Measurements from ENCODE around the gene G3BP1. TPM values are rescaled to one million over a fixed set of nuclear protein-coding genes. Genes with fewer than 3 reads are reported as not detected.
"Not testable (repeated sequence)": the region's sequence is repeated elsewhere in the genome, so short reads cannot be mapped to it uniquely, and the experiment has no call there.

G3BP1 gene
- total RNA-seq, 1 donor from 2014 or later, result 147 TPM

GRCh38 chr5:151751593-151751992 lies 20.2 kb upstream of the G3BP1 start:
- no peak for DNase-seq (ENCODE audit: extremely low read depth, low read depth, low spot score)

- no peak for DNase-seq (ENCODE audit: extremely low read depth, low read depth, low spot score)
These were observed 16.4 kb upstream of the G3BP1 start for GRCh38 chr5:151755383-151755782.

- no peak for DNase-seq (ENCODE audit: extremely low read depth, low read depth, low spot score)
These were observed 14.3 kb upstream of the G3BP1 start for GRCh38 chr5:151757233-151758140.

- DNase-seq (ENCODE audit: extremely low read depth, low read depth, low spot score), result no peak
These were observed 13.7 kb upstream of the G3BP1 start for GRCh38 chr5:151758141-151758429.

- DNase-seq (ENCODE audit: extremely low read depth, low read depth, low spot score), result no peak
These were observed 13.1 kb upstream of the G3BP1 start, which contains the start of gene ATOX1 for GRCh38 chr5:151758430-151759241. ATOX1 (minus strand) TSS chr5:151758631; CDS start chr5:151758551, 80 bp downstream.

DNA sequence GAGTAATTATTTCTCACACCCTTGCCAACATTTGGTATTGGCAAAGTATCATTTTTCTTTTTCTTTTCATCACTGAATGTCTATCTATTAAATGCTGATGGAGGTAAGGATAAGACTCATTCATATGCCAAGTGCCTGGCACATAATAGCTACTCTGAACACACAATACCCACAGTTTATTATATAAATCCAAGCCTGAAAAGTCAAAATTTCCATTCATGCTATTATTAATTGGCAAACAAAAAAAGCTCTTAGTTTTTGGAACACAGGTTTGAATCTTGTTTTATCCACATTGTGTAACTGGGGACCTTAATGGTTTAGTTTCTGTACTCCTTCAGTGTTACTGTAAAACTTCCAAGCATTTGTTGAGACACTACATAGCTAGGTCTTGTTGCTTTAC lies 7.0 kb upstream of the G3BP1 start:
- no peak for DNase-seq (ENCODE audit: extremely low read depth, low read depth, low spot score)

GRCh38 chr5:151766975-151767374 lies 4.8 kb upstream of the G3BP1 start:
- DNase-seq (ENCODE audit: extremely low read depth, low read depth, low spot score), result no peak

- no peak for DNase-seq (ENCODE audit: extremely low read depth, low read depth, low spot score)
These were observed 1.1 kb upstream of the G3BP1 start for GRCh38 chr5:151770383-151771258.

DNA sequence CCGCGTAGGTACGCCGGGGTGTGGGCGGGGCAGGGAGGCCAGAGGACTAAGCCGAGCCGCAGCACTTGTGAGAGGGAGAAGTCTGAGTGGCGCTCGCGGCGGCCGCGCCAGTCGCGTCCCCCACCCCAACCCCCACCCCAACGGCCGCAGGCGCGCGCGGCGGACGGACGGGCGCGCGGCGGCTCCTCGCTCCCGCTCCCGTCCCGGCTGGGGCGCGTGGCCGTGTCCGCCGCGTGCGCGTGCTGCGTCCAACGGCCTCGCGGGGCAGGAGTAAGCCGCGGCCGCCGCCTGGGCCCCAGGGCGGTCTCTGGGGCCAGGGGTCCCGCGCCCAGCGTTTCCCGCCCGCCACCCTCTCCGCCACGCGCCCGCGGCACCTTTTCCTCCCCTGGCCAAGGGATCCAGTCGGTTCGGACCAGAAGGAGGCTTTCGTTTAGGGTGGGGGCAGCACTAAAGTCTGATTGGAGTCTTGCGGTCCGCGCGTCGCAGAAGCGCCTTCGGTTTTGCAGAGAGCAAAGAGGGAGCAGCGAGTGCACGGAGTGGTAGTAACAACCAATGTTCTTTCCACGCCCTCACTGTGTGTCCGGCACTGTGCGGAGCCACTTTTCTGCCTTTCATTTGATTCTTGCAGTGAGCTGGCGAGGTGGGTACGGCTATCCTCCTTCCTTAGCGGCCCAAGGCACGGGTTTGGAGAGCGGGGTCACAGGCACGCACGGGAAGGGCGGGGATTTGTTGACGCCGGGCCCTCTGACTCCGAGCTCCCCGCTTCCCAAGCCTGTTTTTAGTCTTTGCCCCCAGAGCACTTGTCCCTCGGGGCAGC lies 483 bp downstream of the G3BP1 start:
- no peak for DNase-seq (ENCODE audit: extremely low read depth, low read depth, low spot score)

- DNase-seq (ENCODE audit: extremely low read depth, low read depth, low spot score), result no peak
These were observed 1.2 kb downstream of the G3BP1 start for GRCh38 chr5:151772846-151773561.

DNA sequence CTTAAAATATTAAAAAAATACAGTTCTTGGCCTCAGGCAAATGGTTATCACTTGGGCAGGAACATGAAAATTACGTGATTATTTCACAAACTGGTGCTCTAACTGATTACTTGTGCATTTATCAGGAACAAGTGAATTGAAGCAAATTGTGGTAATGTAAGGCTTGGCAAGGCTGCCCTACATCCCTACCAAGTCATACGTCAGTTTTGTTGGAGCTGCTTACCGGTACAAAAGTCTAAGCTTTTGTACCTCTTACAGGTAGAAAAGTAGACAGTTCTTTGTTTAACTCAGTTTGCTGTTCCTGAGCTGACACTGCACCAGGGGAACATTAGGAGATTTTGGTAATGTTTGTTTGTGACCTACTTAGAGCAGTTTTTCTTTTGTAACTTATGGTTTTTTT lies 2.2 kb downstream of the G3BP1 start:
- no peak for DNase-seq (ENCODE audit: extremely low read depth, low read depth, low spot score)

- no peak for DNase-seq (ENCODE audit: extremely low read depth, low read depth, low spot score)
These were observed 3.4 kb downstream of the G3BP1 start for GRCh38 chr5:151775025-151775606.

DNA sequence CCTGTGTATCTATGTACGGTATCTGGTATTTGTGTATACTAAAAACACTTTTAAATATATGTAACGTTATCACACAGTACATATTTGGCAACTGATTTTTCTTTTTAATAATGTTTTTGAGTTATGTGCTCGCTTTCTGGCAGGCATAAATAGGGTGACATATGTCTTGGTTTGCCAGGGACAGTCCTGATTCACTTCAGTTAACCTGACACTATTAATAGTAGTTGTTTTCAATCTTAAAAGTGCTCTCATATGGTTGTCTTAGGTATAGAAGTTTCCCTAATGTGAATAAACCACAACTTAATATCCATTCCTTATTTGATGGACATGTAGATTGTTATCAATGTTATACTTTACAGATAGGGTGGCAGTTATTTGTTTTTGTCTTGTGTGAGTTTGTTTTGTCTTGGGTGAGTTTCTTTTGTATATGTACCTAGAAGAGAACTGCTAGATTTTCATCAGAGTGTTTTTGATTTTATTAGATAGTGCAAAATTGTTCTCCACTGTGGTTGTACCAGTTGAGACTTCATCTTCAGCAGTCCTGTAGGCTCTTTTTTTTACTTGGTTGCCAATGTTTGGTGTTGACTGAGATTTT lies 7.9 kb downstream of the G3BP1 start:
- no peak for DNase-seq (ENCODE audit: extremely low read depth, low read depth, low spot score)

DNA sequence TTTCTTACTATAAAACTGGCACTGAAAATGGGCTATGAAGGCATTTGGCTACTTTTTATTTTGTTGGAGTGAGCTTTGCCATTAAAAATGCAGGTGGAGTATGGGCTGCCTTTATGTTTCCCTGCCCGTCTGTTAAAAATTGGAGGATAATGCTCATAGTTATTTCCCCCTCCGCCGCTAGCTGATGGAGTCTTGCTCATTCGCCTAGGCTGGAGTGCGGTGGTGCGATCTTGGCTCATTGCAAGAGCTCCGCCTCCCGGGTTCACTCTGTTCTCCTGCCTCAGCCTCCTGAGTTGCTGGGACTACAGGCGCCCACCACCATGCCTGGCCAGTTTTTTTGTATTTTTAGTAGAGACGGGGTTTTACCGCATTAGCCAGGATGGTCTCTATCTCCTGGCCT lies 8.6 kb downstream of the G3BP1 start:
- DNase-seq (ENCODE audit: extremely low read depth, low read depth, low spot score), result no peak

DNA sequence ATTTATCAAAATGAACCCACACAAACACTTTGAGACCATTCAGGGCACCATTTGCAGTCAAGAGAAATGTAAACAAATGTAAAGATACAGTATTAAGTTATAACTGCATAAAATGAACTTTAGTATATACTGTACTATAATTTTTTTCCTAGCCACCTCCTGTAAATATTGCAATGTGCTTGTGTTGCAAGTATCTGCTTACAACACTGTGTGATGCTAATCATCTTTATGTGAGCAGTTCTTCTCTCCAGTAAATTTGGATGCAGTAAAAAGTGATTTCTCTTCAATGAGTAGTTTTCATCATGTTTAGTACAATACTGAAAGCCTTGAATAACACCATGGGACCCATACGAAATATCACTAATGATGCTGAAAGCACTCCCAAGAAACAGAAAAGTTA lies 9.4 kb downstream of the G3BP1 start:
- no peak for DNase-seq (ENCODE audit: extremely low read depth, low read depth, low spot score)

GRCh38 chr5:151783664-151784063 lies 11.9 kb downstream of the G3BP1 start:
- DNase-seq (ENCODE audit: extremely low read depth, low read depth, low spot score), result not testable (repeated sequence)

- DNase-seq (ENCODE audit: extremely low read depth, low read depth, low spot score), result no peak
These were observed 12.4 kb downstream of the G3BP1 start for GRCh38 chr5:151784141-151784540.

DNA sequence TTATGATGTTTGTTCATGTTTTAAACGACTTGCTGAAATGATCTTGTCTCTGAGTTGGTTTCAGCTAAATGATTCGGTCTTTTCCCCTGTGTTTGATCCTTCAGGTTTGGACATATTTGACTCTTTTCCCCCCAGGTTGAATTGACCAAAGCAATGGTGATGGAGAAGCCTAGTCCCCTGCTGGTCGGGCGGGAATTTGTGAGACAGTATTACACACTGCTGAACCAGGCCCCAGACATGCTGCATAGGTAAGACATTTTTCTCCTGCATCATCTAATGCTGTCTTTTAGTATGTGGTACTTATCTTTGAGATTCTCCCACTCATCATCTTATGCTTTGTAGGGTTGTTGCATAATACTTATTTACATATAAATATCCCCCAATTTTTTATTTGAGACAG lies 14.7 kb downstream of the G3BP1 start:
- no peak for DNase-seq (ENCODE audit: extremely low read depth, low read depth, low spot score)

DNA sequence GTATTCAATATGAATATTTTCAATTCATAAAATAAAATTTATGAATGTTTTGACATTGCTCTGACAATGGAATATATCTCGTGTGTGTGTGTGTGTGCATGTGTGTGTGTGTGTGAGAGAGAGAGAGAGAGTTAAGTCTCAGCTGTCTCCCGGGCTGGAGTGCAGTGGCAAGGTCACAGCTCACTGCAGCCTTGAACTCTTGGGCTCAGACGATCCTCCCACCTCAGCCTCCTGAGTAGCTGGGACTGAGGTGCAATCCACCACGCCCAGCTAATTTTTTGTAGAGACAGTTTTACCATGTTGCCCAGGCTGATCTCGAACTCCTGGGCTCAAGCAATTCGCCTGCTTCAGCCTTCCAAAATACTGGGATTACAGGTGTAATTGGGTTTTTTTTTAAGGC lies 16.1 kb downstream of the G3BP1 start:
- DNase-seq (ENCODE audit: extremely low read depth, low read depth, low spot score), result no peak

All from glomerular endothelial cell (primary cell).